DND-41 (cell line): ENCODE results near the gene F7.

ENCODE experiments used
- ATAC-seq: fragments of 200-7000 bp; cut with Tn5 transposase; 3 replicates; pipeline ENCODE4 v1.9.1; 2021; ENCODE audit warnings: low read depth; ENCODE audit not compliant: insufficient read depth
- DNase-seq: peaks from one replicate; pipeline ENCODE4 v3.0.0-alpha.2; 2020
- H2AFZ ChIP-seq: 2 replicates; pipeline ENCODE4 v1.6.0; 2012; ENCODE audit warnings: low read depth, low read length
- H3K27ac ChIP-seq: 2 replicates; pipeline ENCODE4 v1.5.1; 2012; ENCODE audit warnings: low read length, inconsistent platforms
- H3K27me3 ChIP-seq: fragments of 200-600 bp; sonication (generic); 2 replicates; pipeline ENCODE4 v1.6.0; 2012; ENCODE audit warnings: low read length, mild to moderate bottlenecking, inconsistent platforms; ENCODE audit not compliant: insufficient read depth, poor library complexity
- H3K36me3 ChIP-seq: 2 replicates; pipeline ENCODE4 v1.5.1; 2012; ENCODE audit warnings: low read length, inconsistent platforms; ENCODE audit not compliant: insufficient read depth
- H3K4me1 ChIP-seq: 2 replicates; pipeline ENCODE4 v1.5.1; 2012; ENCODE audit warnings: mild to moderate bottlenecking, low read length; ENCODE audit not compliant: insufficient read depth
- H3K4me2 ChIP-seq: 2 replicates; pipeline ENCODE4 v1.6.0; 2012; ENCODE audit warnings: mild to moderate bottlenecking, moderate library complexity, low read length, inconsistent platforms; ENCODE audit not compliant: insufficient read depth
- H3K4me3 ChIP-seq, 2 experiments: fragments of 200-600 bp in 1 of 2; shearing (Covaris generic) in 1 of 2; 2 replicates each; pipeline ENCODE4 v1.5.1; 2012 to 2016; ENCODE audit warnings: inconsistent platforms in 2 of 2, low read length in 2 of 2, mild to moderate bottlenecking in 2 of 2, low read depth in 1 of 2, moderate library complexity in 1 of 2
- H3K79me2 ChIP-seq: 2 replicates; pipeline ENCODE4 v1.6.0; 2012; ENCODE audit warnings: low read length, inconsistent platforms; ENCODE audit not compliant: insufficient read depth
- H3K9ac ChIP-seq: 2 replicates; pipeline ENCODE4 v1.6.0; 2012; ENCODE audit warnings: low read depth, mild to moderate bottlenecking, inconsistent platforms, low read length, moderate library complexity
- H3K9me3 ChIP-seq: 2 replicates; pipeline ENCODE4 v1.5.1; 2012; ENCODE audit warnings: low read length, moderate library complexity, mild to moderate bottlenecking, inconsistent platforms; ENCODE audit not compliant: insufficient read depth, severe bottlenecking
- H4K20me1 ChIP-seq: 2 replicates; pipeline ENCODE4 v1.6.0; 2012; ENCODE audit warnings: low read length; ENCODE audit not compliant: insufficient read depth
- EZH2 ChIP-seq: IDR thresholded peaks from 3 replicates; pipeline ENCODE4 v1.6.1; 2012; ENCODE audit warnings: borderline replicate concordance, low read depth, mild to moderate bottlenecking, moderate library complexity, low read length, inconsistent platforms; ENCODE audit not compliant: severe bottlenecking
- TF ChIP-seq, protein P1 (sequence below): IDR thresholded peaks from 2 replicates; pipeline ENCODE4 v1.5.1; 2012; ENCODE audit warnings: borderline replicate concordance, low read length, moderate library complexity, mild to moderate bottlenecking; ENCODE audit not compliant: poor library complexity, severe bottlenecking; ENCODE audit errors: extremely low read depth

Gene F7

DNA sequence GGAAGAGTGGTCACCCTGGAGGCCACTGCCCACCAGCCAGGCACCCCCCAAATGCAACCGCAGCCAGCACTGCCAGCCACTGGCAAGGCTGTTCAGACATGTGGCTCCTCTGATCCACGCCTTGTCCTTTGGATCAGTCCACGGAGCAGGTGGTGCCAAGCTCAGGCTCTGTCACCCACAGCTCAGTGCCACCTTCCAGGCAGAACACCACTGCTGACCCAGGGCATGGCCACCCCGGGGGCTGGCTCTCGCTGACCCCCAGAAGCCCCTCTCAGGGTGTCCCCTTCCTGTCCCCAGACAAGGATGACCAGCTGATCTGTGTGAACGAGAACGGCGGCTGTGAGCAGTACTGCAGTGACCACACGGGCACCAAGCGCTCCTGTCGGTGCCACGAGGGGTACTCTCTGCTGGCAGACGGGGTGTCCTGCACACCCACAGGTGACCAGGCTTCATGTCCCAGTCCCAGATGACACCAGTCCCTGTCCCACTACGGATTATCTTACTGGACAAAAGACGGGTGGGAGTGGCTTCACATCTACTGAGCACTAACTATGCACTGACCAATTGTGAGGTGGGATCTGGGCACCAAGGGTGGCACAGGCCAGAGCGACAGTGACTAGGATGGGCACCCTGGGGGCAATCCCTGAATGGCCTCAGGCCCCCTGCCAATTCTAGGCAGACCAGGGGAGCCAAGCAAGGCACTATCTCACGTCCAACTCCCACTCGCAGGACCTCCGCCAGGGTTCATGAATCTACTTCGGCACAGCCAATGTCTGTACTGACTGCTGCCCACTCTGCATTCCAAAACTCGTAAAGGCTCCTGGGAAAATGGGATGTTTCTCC, 10.0 kb downstream of the F7 start:
- Histone ChIP-seq H3K4me3 (no peak overlapping the region), H4K20me1 (no peaks in the 10 kb centered on the region), H3K27ac (no peak overlapping the region), H3K27me3 (no peaks in the 10 kb centered on the region), H3K79me2 (no peaks in the 10 kb centered on the region), H3K4me2 (no peak overlapping the region), H3K36me3 (no peaks in the 10 kb centered on the region), H3K9me3 (no peaks in the 10 kb centered on the region), H3K9ac (no peak overlapping the region), H2AFZ (no peak overlapping the region), H3K4me1 (no peaks in the 10 kb centered on the region)
- ATAC-seq (no peak), DNase-seq (no peak)
- TF ChIP-seq, protein P1, sequence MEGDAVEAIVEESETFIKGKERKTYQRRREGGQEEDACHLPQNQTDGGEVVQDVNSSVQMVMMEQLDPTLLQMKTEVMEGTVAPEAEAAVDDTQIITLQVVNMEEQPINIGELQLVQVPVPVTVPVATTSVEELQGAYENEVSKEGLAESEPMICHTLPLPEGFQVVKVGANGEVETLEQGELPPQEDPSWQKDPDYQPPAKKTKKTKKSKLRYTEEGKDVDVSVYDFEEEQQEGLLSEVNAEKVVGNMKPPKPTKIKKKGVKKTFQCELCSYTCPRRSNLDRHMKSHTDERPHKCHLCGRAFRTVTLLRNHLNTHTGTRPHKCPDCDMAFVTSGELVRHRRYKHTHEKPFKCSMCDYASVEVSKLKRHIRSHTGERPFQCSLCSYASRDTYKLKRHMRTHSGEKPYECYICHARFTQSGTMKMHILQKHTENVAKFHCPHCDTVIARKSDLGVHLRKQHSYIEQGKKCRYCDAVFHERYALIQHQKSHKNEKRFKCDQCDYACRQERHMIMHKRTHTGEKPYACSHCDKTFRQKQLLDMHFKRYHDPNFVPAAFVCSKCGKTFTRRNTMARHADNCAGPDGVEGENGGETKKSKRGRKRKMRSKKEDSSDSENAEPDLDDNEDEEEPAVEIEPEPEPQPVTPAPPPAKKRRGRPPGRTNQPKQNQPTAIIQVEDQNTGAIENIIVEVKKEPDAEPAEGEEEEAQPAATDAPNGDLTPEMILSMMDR = no peak
- TF ChIP-seq EZH2 = no peak

DNA sequence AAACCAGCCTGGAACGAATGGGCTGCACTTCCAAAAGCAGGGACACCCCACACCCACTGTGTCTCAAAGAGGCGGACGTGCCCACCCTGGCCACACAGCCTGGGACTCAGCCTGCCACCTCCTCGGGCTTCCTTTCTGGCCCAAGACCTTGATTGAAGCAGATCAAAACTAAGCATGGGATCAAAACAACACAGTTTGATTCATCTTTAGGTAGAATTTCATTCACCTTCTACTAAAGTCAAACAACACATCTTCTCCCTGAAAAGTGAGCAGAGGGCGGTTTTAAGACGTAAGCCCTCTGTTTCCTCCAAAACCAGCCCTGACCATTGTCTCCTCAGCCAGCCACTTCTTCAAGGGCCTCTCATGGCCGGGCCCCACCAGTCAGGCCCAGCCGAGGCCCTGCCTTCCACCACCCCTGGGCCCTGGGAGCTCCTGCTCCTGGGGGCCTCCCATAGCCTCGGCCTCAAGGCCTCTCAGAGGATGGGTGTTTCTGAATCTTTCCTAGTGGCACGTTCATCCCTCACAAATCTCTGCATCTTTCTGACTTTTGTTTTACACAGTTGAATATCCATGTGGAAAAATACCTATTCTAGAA, 10.7 kb downstream of the F7 start:
- Histone ChIP-seq H3K9me3 (no peaks in the 10 kb centered on the region), H3K4me1 (no peaks in the 10 kb centered on the region), H3K27me3 (no peaks in the 10 kb centered on the region), H3K4me3 (no peak overlapping the region), H4K20me1 (no peaks in the 10 kb centered on the region), H3K36me3 (no peaks in the 10 kb centered on the region), H3K27ac (no peak overlapping the region), H3K9ac (no peak overlapping the region), H3K4me2 (no peak overlapping the region), H3K79me2 (no peaks in the 10 kb centered on the region), H2AFZ (no peak overlapping the region)
- DNase-seq = no peak
- no peak for TF ChIP-seq EZH2
- TF ChIP-seq, protein P1 = no peak
- no peak for ATAC-seq

DNA sequence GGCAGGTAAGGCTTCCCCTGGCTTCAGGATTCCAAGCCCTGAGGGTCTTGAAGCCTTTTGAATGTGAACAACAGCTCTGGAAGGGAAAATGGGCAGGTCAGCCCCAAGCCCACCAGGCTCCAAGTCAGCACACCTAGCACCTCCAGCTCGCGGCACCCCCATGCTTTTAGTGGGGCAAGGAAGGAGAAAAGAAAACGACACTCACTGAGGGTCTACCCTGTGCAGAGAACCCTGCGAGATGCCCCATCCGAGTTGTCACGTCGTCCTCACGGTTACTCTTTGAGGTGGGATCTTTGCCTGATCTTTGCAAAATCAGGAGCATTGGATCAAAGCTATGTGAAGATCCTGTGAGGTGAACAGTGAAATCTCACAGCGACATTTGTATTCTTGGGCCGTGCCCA, 11.3 kb downstream of the F7 start:
- H3K79me2 ChIP-seq = no peaks in the 10 kb centered on the region
- no peak overlapping the region for H3K4me2 ChIP-seq
- TF ChIP-seq, protein P1 = no peak
- TF ChIP-seq EZH2 = no peak
- no peaks in the 10 kb centered on the region for H4K20me1 ChIP-seq
- no peaks in the 10 kb centered on the region for H3K27me3 ChIP-seq
- H3K9me3 ChIP-seq = no peaks in the 10 kb centered on the region
- no peak overlapping the region for H3K9ac ChIP-seq
- DNase-seq (no peak), ATAC-seq (no peak)
- H3K4me1 ChIP-seq = no peaks in the 10 kb centered on the region
- H2AFZ ChIP-seq = no peak overlapping the region
- H3K4me3 ChIP-seq = no peak overlapping the region
- H3K36me3 ChIP-seq = no peaks in the 10 kb centered on the region
- H3K27ac ChIP-seq = no peak overlapping the region
